Measurements from ENCODE around the gene GPR107.

Gene GPR107

DNA sequence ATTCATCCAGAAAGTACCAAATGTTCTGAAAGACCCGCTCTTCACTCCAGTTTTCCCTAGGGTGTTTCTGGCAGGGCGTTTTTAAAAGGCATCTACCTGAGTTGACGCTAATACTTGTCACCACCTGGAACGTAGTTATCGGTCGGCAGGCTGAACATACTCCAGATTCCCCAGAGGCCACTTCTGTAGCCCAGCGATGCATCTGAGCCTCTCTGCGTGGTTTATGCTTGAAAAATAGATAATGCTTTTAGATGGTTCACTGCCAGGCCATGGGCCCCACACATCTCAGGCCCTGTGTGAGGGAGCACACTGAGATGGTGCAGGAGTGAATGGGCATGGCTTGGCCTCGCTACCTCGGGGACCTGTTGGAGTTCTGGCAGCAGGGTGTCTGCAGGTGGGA lies 85.5 kb downstream of the GPR107 start:
- DNase-seq, result peak; percentile 42

DNA sequence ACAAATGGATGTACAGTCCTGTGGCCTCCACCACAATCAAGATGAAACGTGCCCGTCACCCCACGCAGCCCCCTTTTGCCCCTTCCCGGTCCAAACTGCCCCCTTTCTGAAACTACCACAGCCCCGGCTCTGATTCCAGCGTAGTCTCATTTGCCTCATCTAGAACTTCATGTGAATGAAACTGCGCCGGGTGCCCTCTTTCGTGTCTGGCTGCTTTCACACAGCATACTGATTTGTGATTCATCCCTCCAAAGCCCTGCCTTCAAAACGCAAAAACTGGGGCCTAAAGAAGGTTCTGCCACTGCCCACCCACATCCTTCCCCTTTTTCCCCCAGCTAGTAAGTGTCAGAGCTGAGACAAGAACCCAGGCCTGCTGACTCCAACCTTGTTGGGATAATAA lies 87.0 kb downstream of the GPR107 start:
- peak; percentile 53 for DNase-seq

- peak; percentile 40 for DNase-seq
Observed at GRCh38 chr9:130142056-130142455, 88.3 kb downstream of the GPR107 start.

DNA sequence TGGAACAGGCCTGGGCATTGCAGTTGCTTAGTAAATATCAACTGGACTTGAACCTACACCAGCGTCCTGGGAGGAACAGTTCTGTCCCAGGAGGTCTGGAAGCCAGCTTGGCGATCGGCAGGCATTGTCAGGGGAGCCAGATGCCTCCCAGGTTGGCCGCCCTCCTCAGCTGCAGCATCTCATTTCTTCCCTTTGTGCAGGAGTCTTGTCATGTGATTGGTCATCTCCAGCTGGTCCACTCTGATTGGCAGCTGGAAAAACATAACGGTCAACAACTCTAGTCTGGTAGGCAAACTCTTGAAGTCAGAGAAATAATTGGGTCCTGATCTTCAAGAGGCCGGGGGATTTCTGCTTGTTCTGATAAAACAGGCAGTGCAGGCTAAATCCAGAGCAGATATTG lies 88.9 kb downstream of the GPR107 start:
- peak; percentile 39 for DNase-seq

DNA sequence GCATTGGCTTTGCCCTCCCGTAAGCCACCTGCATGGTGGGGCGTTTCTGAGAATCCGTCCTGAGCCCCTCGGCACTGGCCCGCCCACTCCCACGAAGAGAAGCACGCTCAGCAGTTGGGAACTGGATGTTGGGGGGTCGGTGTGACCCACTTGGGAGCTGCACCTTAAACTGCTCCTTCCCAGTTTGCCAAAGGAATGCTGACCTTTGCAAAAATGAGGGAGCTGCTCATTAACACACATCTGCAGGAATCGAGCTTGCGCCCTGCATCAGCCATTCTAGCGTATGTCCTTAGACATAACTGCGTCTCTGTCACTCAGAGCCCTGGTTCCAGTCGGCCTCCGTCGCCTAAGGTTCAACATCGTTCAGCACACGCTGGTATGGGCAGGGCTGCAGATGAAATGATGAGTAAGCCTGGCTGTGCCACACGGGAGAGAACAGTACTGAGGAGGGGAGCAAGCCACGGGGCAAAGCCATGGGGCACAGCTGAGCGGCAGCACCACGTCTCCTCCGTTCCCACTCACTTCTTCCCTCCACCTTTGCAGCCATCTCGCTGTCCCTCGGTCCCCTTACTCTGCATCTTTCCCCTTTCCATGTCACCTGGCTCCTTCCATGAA lies 89.7 kb downstream of the GPR107 start:
- no peak for DNase-seq

- DNase-seq, result peak; percentile 49
Observed at GRCh38 chr9:130143958-130144366, 90.3 kb downstream of the GPR107 start.

- no peak for DNase-seq
Observed at GRCh38 chr9:130144703-130145102, 91.0 kb downstream of the GPR107 start.

DNA sequence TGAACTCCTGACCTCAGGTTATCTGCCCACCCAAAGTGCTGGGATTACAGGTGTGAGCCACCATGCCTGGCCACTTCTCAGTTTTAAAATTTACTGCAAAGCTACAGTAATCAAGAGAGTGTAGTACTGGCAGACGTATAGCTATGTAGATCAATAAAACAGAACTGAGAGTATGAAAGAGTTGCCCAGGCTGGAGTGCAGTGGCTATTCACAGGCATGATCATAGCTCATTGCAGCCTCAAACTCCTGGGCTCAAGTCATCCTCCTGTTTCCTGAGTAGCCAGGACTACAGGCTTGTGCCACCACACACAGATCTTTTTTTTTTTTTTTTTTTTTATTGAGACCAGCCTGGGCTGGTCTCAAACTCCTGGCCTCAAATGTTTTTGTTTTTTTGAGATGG lies 92.0 kb downstream of the GPR107 start:
- no peak for DNase-seq

GRCh38 chr9:130147198-130147597 lies 93.5 kb downstream of the GPR107 start:
- no peak for DNase-seq

DNA sequence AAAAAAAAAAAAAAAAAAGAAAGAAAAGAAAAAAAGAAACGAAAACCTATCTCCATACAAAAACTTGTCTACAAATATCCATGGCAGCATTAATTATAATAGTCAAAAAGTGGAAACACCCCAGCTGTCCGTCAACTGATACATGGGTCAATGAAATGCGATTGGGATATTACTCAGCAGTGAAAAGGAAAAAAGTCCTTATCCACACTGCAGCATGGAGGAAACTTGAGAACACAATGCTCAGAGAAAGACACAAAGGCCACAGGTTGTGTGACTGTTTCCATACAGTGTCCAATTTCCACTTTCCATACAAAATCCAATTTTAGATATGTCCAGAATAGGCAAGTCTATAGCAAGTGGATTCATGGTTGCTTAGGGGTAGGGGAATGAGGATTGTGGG lies 94.2 kb downstream of the GPR107 start:
- DNase-seq, result no peak

- no peak for DNase-seq
Observed at GRCh38 chr9:130149031-130149430, 95.3 kb downstream of the GPR107 start.

DNA sequence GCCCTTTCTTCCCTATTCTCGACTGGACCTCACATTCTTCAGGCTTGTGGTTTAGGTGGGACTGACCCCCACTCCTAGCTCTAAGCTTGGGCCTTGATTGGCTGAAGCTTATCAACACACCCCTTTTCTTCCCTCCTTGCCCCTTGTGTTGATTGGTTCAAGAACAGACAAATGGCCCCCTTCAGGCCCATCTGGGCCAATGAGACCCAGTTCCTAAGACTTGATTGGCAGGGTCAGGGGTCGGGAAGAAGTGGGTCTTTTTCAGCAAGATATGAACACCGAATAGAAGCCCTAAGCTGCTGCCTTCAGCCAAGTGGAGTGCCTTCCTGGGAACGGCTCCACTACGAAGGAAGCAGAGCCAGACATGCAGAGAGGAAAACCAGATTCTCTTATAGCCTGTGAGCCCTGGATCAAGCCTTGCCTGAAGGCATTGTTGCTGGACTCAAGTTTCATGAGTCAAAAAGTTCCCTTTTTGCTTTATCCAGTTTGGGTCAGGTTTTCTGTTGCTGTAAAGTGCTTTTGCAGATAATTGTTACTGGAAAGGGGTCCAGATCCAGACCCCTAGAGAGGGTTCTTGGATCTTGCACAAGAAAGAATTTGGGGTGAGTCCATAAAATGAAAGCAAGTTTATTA lies 96.1 kb downstream of the GPR107 start:
- DNase-seq, result no peak

- DNase-seq, result no peak
Observed at GRCh38 chr9:130150779-130151382, 97.2 kb downstream of the GPR107 start.

GRCh38 chr9:130154816-130155215 lies 101.1 kb downstream of the GPR107 start:
- no peak for DNase-seq

DNA sequence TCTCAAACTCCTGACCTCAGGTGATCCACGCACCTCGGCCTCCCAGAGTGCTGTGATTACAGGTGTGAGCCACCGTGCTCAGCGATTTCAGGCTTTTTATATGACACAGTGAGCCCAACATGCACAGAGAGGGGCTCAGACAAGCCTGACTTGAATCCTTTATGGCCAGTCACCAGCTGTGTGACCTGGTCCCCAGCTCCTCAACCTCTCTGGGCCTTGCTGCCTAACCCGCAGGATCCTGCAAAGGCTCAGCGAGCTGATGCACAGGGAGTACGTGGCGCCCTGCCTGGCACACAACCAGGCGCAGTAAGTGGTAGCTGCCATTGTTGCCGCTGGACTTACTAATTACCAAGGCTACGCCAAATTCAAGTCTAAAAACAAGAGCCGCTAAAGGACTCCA lies 101.9 kb downstream of the GPR107 start:
- DNase-seq, result no peak

DNA sequence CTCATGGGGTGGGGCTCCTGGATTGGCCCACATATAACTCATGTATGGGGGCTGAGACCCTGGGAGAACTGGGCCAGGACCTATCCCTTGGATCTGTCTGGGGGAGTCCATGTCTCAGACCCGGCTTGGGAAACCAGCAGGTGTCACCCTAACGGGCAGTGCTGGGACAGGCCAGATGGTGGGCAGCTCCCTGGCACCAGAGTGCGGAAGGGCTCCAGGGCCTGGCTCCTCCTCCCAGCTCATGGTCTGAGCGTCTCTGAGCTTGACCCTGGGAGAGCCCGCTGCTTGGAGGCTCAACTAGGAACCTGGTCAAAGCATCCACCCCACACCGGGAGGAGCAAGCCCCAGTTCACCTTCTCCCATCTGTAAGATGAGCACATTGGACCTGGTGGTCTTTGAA lies 103.0 kb downstream of the GPR107 start:
- no peak for DNase-seq

- no peak for DNase-seq
Observed at GRCh38 chr9:130157079-130157478, 103.4 kb downstream of the GPR107 start.

DNA sequence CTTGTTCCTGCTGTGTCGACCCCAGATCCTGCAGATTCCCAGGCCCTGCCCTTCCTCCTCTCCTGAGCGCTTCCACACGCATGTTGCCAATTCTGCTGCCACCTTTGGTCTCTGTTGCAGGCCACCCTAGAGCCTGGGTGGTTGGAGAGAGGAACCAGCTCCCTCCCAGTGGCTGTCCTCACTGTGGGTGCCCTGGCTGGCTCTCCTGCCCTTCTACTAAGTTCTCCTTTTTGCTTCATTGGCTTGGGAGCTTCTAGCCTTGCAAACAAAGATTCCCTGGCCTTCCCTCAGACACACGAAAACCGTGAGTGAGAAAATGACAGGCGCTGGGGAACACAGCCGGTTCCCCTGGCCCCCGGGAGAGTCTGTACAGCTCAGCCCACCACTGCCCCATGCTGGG lies 104.3 kb downstream of the GPR107 start:
- DNase-seq, result no peak

- no peak for DNase-seq
Observed at GRCh38 chr9:130159057-130159456, 105.4 kb downstream of the GPR107 start.

DNA sequence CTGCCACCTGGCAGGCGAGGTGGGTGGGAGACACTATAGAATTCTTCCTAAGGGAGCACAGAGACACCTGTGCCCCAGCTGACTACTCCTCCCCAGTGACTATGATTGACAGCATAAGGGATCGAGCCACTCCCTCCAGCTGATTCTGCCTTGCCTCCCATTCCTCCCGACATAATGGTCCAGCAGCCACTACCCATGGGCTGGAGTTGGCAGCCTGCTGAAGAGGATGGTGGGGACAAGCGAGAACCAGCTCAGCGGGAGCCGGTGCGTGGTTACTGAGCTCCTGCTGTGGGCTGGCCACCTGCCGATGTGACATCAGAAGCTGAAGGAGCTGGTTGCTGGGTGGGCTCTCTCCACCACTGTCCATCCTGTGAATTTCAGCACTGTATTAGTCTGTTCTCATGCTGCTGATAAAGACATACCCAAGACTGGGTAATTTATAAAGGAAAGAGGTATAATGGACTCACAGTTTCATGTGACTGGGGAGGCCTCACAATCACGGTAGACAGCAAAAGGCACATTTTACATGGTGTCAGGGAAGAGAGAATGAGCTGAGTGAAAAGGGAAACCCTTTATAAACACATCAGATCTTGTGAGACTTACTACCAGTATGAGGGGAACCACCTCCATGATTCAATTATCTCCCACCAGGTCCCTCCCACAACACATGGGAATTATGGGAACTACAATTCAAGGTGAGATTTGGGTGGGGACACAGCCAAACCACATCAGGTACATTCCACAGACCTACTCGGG lies 106.4 kb downstream of the GPR107 start:
- no peak for DNase-seq

- DNase-seq, result no peak
Observed at GRCh38 chr9:130160862-130161470, 107.3 kb downstream of the GPR107 start.

GRCh38 chr9:130165579-130165978 lies 111.9 kb downstream of the GPR107 start:
- DNase-seq, result no peak

- DNase-seq, result no peak
Observed at GRCh38 chr9:130166399-130166798, 112.7 kb downstream of the GPR107 start.

Measured in hematopoietic multipotent progenitor cell treated with erythropoietin and hydrocortisone succinate and interleukin-3 and kit ligand, for 6 days (in vitro differentiated cells).